HepG2 (cell line): ENCODE results near the gene ZNRF4.

Source experiments
- KDM1A ChIP-seq: IDR thresholded peaks from 2 replicates; pipeline ENCODE4 v1.6.1; 2016; ENCODE audit warnings: missing compliant biosample characterization
- TF ChIP-seq, protein P1 (sequence below): sonication (generic); formaldehyde crosslinking; IDR thresholded peaks from 2 replicates; pipeline ENCODE4 v1.5.0; 2020; ENCODE audit warnings: mild to moderate bottlenecking, missing genetic modification reagents, moderate library complexity

GRCh38 chr19:5406816-5407215 is 48.4 kb upstream of the ZNRF4 start:
- TF ChIP-seq KDM1A (CRISPR knock-in tag): no peak
- TF ChIP-seq, protein P1, sequence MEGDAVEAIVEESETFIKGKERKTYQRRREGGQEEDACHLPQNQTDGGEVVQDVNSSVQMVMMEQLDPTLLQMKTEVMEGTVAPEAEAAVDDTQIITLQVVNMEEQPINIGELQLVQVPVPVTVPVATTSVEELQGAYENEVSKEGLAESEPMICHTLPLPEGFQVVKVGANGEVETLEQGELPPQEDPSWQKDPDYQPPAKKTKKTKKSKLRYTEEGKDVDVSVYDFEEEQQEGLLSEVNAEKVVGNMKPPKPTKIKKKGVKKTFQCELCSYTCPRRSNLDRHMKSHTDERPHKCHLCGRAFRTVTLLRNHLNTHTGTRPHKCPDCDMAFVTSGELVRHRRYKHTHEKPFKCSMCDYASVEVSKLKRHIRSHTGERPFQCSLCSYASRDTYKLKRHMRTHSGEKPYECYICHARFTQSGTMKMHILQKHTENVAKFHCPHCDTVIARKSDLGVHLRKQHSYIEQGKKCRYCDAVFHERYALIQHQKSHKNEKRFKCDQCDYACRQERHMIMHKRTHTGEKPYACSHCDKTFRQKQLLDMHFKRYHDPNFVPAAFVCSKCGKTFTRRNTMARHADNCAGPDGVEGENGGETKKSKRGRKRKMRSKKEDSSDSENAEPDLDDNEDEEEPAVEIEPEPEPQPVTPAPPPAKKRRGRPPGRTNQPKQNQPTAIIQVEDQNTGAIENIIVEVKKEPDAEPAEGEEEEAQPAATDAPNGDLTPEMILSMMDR: no peak
